HepG2 (cell line): ENCODE measurements around the gene PRKAR1A.

Experiments used
- CTCF ChIP-seq: sonication (generic); formaldehyde crosslinking; IDR thresholded peaks from 2 replicates; pipeline ENCODE4 v1.5.0; 2020; ENCODE audit warnings: mild to moderate bottlenecking, missing genetic modification reagents, moderate library complexity
- ERF ChIP-seq: IDR thresholded peaks from 2 replicates; pipeline ENCODE4 v1.6.1; 2018; ENCODE audit warnings: missing biosample characterization, missing genetic modification reagents
- FOXM1 ChIP-seq: sonication (generic); formaldehyde crosslinking; IDR thresholded peaks from 2 replicates; pipeline ENCODE4 v1.5.0; 2020; ENCODE audit warnings: missing genetic modification reagents
- TF ChIP-seq, protein P1 (sequence below), 2 experiments: fragments of 450-650 bp in 1 of 2; sonication (generic) in 1 of 2; formaldehyde crosslinking in 1 of 2; IDR thresholded peaks; 2 replicates each; pipeline versions ENCODE4 v1.6.1 to v1.8.0; 2016 to 2022; ENCODE audit warnings: antibody characterized with exemption in 1 of 2, mild to moderate bottlenecking in 1 of 2, missing genetic modification reagents in 1 of 2

GRCh38 chr17:68512247-68512959, at the start of gene PRKAR1A:
- peak; percentile 10; the same call in 1 of the 2 replicates for TF ChIP-seq ERF
- TF ChIP-seq, protein P1, sequence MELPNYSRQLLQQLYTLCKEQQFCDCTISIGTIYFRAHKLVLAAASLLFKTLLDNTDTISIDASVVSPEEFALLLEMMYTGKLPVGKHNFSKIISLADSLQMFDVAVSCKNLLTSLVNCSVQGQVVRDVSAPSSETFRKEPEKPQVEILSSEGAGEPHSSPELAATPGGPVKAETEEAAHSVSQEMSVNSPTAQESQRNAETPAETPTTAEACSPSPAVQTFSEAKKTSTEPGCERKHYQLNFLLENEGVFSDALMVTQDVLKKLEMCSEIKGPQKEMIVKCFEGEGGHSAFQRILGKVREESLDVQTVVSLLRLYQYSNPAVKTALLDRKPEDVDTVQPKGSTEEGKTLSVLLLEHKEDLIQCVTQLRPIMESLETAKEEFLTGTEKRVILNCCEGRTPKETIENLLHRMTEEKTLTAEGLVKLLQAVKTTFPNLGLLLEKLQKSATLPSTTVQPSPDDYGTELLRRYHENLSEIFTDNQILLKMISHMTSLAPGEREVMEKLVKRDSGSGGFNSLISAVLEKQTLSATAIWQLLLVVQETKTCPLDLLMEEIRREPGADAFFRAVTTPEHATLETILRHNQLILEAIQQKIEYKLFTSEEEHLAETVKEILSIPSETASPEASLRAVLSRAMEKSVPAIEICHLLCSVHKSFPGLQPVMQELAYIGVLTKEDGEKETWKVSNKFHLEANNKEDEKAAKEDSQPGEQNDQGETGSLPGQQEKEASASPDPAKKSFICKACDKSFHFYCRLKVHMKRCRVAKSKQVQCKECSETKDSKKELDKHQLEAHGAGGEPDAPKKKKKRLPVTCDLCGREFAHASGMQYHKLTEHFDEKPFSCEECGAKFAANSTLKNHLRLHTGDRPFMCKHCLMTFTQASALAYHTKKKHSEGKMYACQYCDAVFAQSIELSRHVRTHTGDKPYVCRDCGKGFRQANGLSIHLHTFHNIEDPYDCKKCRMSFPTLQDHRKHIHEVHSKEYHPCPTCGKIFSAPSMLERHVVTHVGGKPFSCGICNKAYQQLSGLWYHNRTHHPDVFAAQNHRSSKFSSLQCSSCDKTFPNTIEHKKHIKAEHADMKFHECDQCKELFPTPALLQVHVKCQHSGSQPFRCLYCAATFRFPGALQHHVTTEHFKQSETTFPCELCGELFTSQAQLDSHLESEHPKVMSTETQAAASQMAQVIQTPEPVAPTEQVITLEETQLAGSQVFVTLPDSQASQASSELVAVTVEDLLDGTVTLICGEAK (IDR thresholded peaks at IDR 0.05): no peak
- TF ChIP-seq, protein P1 (CRISPR knock-in tag; IDR thresholded peaks at IDR 0.05): peak; percentile 16; the same call in 1 of the 2 replicates
- TF ChIP-seq CTCF (CRISPR knock-in tag): peak; percentile 4; the same call in 1 of the 2 replicates
- no peak for TF ChIP-seq FOXM1
